HG02981 (cell line): ENCODE results near the gene SPAG16.
A peak's percentile ranks its signal among the peaks of the same experiment; 100 is the strongest.

Source experiments
- ATAC-seq: cut with Tn5 transposase; IDR thresholded peaks from one replicate; pipeline ENCODE4 v1.9.1; 2021; ENCODE audit warnings: mild to moderate bottlenecking, moderate library complexity; ENCODE audit not compliant: unreplicated experiment

The SPAG16 gene

GRCh38 chr2:213787869-213788268 is 503.6 kb downstream of the SPAG16 start:
- ATAC-seq: peak; percentile 74

DNA sequence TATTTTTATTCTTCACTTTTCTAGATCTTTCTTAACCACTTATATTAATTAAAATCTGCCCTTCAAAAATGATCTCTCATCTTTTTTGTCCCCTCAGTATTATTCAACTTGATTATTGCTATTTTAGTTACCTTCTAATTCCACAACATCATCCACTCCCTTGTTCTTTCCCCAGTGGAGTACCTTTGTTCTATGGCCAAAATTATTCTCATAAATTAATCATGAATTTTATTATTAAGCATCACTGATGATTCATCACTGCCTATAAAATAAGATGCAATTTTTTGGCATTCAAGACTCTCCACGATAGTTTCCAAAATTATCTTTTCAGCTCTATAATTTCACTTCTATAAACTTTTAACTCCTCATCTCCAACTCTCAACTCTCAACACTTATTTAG is 505.7 kb downstream of the SPAG16 start:
- no peak for ATAC-seq

DNA sequence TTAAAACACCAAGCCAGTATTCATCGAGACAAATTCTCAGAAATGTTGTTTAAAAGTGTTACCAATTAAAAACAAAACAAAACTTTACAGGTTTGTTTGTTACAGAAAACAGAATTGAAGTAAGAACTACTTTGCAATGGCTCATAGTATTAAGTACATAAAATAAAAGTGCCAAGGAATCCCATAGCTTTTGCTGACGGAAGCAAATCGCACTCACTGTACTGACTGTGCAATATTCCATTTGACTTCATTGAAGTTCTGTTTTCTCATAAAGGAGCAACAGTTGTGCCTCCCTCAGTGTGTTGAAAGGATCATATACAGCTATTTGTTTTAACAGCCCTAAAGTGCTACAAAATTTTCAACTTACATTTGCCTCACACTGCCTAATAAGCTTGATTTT is 507.8 kb downstream of the SPAG16 start:
- no peak for ATAC-seq

DNA sequence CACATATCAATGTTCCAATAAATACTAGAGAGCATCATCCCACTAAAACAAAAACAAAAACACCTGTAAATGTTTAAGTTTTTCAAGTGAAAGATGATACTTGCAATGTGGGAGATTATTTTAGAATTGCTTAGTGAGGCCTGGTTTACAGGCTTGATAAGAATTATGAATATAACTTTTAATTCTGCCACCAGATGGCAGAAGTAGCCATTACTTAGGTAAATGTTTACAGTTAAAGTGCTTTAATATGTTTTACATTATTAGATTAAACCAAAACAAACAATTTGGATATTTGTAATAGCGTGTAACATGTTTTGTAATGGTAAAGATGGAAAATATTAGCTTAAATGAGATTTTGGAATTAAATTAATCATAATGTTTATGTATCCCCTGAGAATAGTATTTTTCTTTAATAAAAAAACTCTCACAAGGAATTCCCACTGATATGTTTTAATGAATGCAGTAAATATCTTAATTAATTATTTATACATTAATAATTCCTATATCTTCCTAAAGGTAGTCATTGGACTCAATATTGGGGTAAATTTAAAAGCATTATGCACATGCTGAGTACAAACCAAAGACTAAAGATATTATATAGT is 522.0 kb downstream of the SPAG16 start:
- no peak for ATAC-seq

DNA sequence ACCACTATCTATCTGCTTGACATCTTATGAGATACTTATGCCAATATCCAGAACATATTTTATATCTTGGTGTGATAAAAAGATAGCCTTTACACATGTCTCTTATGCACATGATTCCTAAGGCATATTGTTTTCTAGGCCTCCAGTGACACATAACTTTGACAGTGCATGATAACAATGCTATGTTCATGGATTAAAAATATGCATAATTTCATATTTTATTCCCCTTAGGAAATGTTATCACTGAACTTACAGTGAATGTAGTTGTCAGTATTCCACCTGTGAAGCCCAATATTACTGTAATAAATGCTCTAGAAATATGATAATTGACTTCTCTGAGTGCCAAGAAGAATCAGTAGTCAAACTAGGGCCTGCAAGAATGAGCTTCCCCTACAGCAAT is 532.3 kb downstream of the SPAG16 start:
- no peak for ATAC-seq

DNA sequence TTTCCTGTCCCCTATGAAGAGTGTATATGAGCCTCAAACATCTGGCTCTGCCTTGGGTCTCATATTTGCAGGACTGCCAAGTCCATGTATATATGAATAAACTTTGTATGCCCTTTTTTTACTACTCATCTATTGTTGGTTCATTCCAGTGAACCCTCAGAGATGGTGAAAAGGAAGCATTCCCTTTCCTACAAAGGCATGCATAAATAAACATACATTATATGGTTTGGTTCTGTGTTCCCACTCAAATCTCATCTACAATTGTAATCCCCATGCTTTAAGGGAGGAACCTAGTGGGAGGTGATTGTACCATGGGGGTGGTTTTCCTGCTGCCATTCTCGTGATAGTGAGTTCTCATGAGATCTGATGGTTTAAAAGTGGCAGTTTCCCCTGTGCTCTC is 534.2 kb downstream of the SPAG16 start:
- ATAC-seq: no peak

DNA sequence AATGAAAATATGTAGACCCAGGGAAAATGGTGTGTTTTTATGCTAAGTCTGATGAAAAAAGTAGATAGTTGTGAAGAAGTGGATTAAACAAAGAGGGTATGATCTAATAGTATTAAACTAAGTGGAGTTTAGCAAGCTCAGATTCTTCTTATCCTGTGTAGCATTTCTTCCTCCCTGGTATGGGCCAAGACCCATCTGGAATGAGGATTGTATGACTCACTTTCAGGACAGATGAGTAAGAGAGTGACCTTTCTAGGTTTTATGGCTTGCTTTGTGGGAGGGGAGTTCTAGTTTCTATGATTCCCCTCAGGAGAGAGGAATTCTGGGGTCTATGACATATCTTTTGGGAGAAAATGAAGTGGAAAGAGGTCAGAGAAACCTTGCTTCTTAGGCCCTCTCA is 550.1 kb downstream of the SPAG16 start:
- no peak for ATAC-seq

DNA sequence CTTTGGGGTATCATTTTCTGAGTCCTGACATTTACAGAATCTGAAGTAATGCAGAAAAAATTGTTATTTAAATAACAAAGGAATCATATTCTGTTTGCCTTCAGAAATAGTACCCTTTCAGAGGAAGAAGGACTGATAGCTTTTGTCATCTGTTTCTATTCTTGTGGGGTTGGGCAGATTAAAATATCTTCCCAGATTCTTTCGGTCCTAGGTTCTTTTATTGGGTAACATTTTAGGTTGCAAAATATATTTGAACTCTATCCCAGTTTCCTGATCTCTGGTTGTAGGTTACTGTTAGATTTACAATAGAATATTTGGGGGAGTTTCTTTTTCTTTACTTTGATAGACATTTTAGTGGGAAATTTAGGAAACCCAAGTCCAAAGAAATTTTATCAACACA is 550.5 kb downstream of the SPAG16 start:
- ATAC-seq: no peak

GRCh38 chr2:213846856-213847255 is 562.6 kb downstream of the SPAG16 start:
- ATAC-seq: no peak

DNA sequence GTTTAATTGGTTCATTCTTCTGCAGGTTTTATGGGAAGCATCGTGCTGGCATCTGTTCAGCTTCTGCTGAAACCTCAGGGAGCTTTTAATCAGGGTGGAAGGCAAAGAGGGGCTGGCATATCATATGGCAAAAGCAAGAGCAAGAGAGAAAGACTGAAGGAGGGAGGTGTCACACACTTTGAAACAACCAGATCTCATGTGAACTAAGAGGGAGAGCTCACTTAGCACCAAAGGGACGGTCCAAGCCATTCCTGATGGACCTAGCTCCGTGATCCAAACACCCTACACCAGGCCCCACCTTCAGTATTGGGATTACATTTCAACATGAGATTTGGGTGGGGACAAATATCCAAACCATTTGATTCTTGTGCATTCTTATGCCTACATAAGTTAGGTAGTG is 563.1 kb downstream of the SPAG16 start:
- ATAC-seq: no peak

DNA sequence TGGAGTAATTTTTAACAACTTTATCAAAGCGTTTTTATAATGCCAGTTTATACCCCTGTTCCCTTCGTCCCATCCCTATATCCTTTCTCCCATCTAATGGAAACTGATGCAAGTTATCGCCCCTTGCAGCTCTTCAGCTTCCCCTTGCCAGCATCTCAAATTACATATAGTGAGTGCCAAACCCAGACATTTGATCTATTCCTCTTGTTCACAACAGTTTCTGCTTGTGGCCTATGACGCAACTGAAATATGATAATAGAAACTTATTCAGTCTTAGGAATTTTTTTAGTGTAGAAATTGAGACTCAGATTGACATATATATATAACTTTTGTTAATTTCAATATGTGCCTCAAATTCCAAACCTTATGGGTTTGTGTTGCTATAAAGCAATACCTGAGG is 564.4 kb downstream of the SPAG16 start:
- ATAC-seq: no peak

DNA sequence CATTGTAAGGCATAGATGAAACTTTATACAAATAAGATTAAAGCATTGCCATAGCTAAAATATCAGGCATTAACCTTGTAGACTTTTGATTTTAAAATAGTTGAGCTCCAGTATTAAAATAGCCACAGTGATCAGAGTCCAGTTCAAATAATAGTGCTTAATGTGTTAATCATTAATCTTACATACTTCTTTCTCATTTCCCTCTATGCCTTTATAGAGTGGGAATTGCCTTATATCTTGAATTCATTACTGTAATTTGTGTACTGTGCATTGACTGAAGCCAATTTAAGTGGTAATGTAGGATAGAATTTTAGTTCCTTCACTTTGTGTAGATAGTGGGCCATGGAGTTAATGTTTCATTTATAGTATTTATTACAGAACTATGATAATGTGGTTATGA is 577.4 kb downstream of the SPAG16 start:
- ATAC-seq: no peak

- no peak for ATAC-seq
Observed at GRCh38 chr2:213862407-213863076, 578.3 kb downstream of the SPAG16 start.

DNA sequence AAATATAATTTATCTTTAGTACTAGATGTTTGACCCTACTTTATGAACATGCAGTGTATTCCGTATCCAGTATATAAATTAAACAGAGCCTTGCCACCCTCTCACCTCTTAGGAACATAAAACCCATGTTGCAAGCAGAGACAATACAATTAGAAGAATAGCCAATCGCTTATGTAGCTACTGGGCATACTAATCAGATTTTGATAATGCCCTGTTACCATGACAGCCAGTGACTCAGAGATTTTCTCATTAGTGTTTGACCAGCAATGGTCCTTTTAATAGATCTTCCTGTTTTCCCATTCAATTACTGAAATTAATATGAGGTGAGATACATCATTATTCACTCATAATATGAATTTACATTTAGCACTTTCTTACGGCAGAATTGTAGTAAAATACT is 579.3 kb downstream of the SPAG16 start:
- ATAC-seq: no peak

GRCh38 chr2:213868526-213868925 is 584.3 kb downstream of the SPAG16 start:
- ATAC-seq: no peak

DNA sequence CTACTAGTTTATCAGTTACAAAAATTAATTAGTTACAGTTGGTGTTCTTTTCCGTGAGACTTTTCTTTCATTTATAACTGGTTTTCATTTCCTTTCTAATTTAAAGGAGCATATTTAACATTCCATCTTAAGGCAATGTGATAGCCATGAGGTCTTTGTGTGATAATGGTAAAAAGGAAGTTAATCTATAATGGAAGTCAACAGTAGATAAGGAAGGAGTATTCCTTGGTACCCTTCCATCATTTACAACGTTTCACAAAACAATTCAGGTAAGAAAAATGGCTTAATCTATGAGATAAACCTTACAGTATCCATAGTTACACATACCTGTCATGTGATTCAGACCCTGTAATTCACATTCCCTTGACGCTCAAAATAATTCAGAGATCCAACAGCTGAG is 601.2 kb downstream of the SPAG16 start:
- ATAC-seq: no peak

- no peak for ATAC-seq
Observed at GRCh38 chr2:213914510-213914909, 630.2 kb downstream of the SPAG16 start.

- no peak for ATAC-seq
Observed at GRCh38 chr2:213920014-213920413, 635.8 kb downstream of the SPAG16 start.

GRCh38 chr2:213923543-213923942 is 639.3 kb downstream of the SPAG16 start:
- ATAC-seq: no peak

DNA sequence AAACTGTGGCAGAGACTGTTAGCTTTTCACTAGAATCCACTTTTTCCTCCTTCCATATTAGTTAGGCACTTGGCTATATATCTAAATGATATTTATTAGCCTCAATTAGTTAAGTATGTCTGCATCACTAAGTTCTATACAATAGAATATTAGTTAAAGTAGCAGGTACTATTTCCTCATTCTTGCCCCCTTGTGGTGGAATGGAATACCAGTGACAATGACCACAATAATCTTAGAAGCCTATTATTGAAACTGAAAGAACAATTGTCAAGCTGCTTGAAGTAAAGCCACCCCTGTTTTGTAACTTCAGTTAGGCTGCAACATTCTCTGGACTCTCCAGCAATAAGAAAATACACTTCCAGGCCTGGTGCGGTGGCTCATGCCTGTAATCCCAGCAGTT is 650.3 kb downstream of the SPAG16 start:
- ATAC-seq: peak; percentile 99

DNA sequence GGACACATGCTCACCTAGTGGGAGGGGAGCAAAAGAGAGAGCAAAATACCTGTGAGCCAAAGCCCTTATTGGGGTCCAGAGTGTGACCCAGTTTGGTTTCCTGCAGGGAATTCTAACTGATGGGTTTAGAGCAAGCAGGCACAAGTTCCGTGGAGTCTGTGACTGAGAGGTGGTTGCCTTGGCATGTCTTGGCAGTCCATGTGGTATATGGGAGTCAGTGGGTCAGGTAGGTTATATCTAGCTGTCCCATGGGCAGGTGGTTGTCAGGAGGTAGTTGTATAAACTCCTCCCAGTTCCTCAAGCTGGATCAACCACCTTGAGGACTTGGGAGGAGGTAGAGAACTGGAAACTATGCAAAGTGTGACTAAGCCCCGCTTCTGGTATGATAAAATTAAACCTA is 673.8 kb downstream of the SPAG16 start:
- no peak for ATAC-seq

DNA sequence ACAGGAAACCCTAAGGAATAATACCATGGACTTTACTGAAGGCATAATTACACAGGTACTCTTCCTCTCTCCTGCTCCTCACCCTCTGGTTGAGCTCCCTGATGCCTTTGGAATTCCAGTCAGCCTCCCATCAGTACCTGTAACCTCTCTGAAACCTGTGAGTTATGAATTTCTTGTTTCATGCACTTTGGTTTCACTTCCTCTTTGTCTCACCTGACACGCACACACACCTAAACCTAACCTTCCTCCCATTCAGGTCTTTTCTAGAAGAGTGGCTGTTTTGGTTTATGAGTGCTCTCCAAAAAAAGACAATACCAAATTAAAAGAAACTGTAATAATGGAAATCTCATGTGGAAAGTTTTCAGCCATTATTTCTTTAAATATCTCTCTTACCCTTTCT is 675.3 kb downstream of the SPAG16 start:
- ATAC-seq: peak; percentile 68

DNA sequence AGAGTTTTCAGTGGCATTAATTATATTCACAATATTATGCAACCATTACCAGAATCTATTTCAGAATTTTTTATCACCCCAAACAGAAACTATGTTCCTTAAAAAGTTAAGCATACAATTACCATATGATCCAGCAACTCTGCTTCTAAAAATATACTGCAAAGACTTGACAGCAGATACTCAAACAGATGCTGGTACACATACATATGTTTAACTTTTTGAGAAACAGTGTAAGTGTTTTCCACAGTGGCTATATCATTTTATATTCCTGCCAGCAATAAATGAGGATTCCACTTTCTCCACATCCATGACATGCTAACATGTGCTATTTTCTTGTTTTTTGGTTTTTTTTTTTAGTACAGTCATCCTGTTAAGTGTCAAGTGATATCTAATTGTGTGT is 687.3 kb downstream of the SPAG16 start:
- no peak for ATAC-seq
